ENCODE results near the gene ZFYVE27. TPM values are rescaled to one million over a fixed set of nuclear protein-coding genes. Genes with fewer than 3 reads are reported as not detected.

The ZFYVE27 gene
- total and polyA plus RNA-seq, 10 of the 15 experiments (the other 5 are each of a cell fraction or from before 2014, with no cell fraction given), result 1.1 to 28.9 (median 21.4) TPM

DNA sequence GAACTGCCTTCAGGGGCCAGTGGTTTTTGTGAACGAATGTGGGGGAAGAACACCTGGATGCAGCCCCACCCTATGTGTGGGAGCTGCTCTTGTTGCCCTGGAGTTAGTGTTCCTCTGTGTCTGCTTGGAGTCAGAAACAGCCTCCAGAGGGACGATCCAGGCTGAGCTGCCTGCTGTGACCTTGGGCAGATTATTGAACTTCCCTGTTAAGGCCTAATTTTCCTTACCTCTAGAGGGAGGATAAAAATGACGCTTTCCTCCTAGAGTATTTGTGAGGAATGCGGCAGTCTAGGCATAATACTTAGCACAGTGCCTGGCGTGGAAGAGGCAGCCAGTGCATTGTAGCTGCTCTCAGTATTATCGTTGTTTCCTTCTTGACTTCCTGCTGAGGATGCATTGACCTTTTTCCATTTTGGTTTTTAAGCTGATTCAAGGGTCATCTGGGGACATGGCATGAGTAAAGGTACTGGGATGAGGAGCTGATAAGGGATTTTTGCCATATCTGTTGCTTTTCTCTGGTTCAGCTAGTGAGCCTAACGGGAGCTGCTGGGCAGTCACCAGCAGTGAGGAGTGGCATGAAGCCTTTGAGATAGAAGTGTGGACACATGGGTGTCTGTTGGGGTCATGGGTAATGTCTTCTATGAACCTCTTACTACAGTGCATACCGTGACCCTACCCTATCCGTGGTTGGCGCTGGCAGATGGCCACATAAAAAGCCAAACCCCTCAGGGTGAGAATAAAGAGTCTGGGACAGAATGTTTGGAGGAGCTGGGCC, 6.4 kb downstream of the ZFYVE27 start:
- H3K9ac ChIP-seq (ENCODE audit: control insufficient read depth, insufficient read depth, low read length), result no peak overlapping the region
- ChIA-PET POLR2A (interaction anchor here (1.1 kb wide), 1 partner anchor 11 kb away, joined by 4 read pairs; no protein-coding TSS in a partner anchor), CTCF (interaction anchor here (0.8 to 2.8 kb wide), 5 partner anchors 10 to 42 kb away, joined by 3 to 8 read pairs (median 5); no protein-coding TSS in a partner anchor), SMC1A (ENCODE audit: uncharacterized antibody, unreplicated experiment) (interaction anchor here (0.9 to 1.8 kb wide), 2 partner anchors 19 to 42 kb away, joined by 3 to 4 read pairs; no protein-coding TSS in a partner anchor), RAD21 (ENCODE audit: unreplicated experiment) (no interaction called here)
- no peaks in the 10 kb centered on the region for H4K20me1 ChIP-seq (ENCODE audit: control insufficient read depth, insufficient read depth)
- intact Hi-C loops (cut with micrococcal nuclease; ENCODE audit: unreplicated experiment) (no loop called here), in situ Hi-C loops (cut with MboI) (no loop called here)
- peaks cover 26% of the 10 kb centered on the region for H3K79me2 ChIP-seq (ENCODE audit: control insufficient read depth, insufficient read depth, low read length)
- WGBS (ENCODE audit: insufficient coverage, insufficient replicate concordance, low lambda C conversion rate, missing lambda C conversion rate), result 86% methylated on average over 10 of the region's 10 CpGs
- FAIRE-seq (no peak), DNase-seq (ENCODE audit: low read depth, low spot score) (no peak), ATAC-seq (no peak)
- H3K27ac ChIP-seq (ENCODE audit: control insufficient read depth, insufficient read depth), result no peak overlapping the region
- H3K9me3 ChIP-seq (replicated peaks; ENCODE audit: control insufficient read depth, insufficient read depth, low read length), result no peaks in the 10 kb centered on the region
- H3K27me3 ChIP-seq (replicated peaks in 1 of 2; ENCODE audit: control insufficient read depth in 2 of 2, insufficient read depth in 2 of 2, low read length in 1 of 2), result no peaks in the 10 kb centered on the region
- peaks cover 7 to 14% of the 10 kb centered on the region in 2 experiments for H3K36me3 ChIP-seq (ENCODE audit: control insufficient read depth in 2 of 2, insufficient read depth in 2 of 2, low read length in 1 of 2)
- H2AFZ ChIP-seq (ENCODE audit: control insufficient read depth, low read depth, low read length), result no peak overlapping the region
- no peak overlapping the region for H3K4me2 ChIP-seq (ENCODE audit: control insufficient read depth, insufficient read depth)
- no peak overlapping the region for H3K4me3 ChIP-seq
- no peak for TF ChIP-seq FOXM1 (IDR thresholded peaks at IDR 0.05; ENCODE audit: low read depth, low read length)
- TF ChIP-seq, protein P1, sequence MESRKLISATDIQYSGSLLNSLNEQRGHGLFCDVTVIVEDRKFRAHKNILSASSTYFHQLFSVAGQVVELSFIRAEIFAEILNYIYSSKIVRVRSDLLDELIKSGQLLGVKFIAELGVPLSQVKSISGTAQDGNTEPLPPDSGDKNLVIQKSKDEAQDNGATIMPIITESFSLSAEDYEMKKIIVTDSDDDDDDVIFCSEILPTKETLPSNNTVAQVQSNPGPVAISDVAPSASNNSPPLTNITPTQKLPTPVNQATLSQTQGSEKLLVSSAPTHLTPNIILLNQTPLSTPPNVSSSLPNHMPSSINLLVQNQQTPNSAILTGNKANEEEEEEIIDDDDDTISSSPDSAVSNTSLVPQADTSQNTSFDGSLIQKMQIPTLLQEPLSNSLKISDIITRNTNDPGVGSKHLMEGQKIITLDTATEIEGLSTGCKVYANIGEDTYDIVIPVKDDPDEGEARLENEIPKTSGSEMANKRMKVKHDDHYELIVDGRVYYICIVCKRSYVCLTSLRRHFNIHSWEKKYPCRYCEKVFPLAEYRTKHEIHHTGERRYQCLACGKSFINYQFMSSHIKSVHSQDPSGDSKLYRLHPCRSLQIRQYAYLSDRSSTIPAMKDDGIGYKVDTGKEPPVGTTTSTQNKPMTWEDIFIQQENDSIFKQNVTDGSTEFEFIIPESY (IDR thresholded peaks at IDR 0.05), result no peak
- BruUV-seq (replicated peaks), result no TSS peak
- peaks cover 3% of the 10 kb centered on the region for H3K4me1 ChIP-seq (ENCODE audit: control insufficient read depth, insufficient read depth, low read length)
